Measurements from ENCODE around the gene RBM17.

DNA sequence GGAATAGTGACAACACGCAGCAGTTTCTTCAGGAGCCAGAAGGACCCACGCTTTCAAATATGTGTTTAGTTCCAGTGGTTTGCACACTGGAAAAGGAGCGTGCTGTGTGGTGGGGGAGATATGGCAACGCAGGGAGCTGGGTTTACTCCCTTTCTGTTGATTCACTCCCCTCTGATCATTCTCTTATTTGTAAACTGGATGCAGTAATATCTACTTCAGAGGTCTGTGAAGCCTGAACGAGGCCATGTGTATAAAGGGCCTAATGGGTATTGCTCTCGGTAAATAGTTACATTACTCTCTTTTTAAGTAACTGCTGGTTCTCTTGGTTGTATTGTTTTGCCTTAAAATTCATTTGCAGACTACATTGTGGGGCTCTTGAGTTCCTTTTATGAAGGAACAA, 19.2 kb downstream of the RBM17 start:
- TF ChIP-seq, protein P1, sequence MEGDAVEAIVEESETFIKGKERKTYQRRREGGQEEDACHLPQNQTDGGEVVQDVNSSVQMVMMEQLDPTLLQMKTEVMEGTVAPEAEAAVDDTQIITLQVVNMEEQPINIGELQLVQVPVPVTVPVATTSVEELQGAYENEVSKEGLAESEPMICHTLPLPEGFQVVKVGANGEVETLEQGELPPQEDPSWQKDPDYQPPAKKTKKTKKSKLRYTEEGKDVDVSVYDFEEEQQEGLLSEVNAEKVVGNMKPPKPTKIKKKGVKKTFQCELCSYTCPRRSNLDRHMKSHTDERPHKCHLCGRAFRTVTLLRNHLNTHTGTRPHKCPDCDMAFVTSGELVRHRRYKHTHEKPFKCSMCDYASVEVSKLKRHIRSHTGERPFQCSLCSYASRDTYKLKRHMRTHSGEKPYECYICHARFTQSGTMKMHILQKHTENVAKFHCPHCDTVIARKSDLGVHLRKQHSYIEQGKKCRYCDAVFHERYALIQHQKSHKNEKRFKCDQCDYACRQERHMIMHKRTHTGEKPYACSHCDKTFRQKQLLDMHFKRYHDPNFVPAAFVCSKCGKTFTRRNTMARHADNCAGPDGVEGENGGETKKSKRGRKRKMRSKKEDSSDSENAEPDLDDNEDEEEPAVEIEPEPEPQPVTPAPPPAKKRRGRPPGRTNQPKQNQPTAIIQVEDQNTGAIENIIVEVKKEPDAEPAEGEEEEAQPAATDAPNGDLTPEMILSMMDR (conservative IDR thresholded peaks at IDR 0.05; ENCODE audit: low read depth, low read length): no peak
- TF ChIP-seq EZH2phosphoT487 (IDR thresholded peaks at IDR 0.05; ENCODE audit: borderline replicate concordance, low read length): no peak

Measured in PC-3 (cell line).